T-helper 2 cell treated with Interferon-gamma antibody and Interleukin-4, amounts not matched to agents 5 μg/mL and 100 μg/mL, for 36 hours (primary cell): Measurements from ENCODE around the gene ATAD3B.
"Not testable (repeated sequence)": the region's sequence is repeated elsewhere in the genome, so short reads cannot be mapped to it uniquely, and the experiment has no call there.

ENCODE experiments used
- DNase-seq: peaks from one replicate; pipeline ENCODE4 v3.0.0; 2021; ENCODE audit warnings: low spot score
- H3K27ac Mint-ChIP-seq: one replicate; pipeline ENCODE4 v1.8.0; 2021; ENCODE audit warnings: mild to moderate bottlenecking, mixed read lengths
- H3K27me3 Mint-ChIP-seq: one replicate; pipeline ENCODE4 v1.8.0; 2021; ENCODE audit warnings: low read depth, mixed read lengths
- H3K36me3 Mint-ChIP-seq: one replicate; pipeline ENCODE4 v1.8.0; 2021; ENCODE audit warnings: low read depth, mixed read lengths
- H3K4me1 Mint-ChIP-seq: one replicate; pipeline ENCODE4 v1.8.0; 2021; ENCODE audit warnings: low read depth, mixed read lengths
- H3K4me3 Mint-ChIP-seq: one replicate; pipeline ENCODE4 v1.8.0; 2022; ENCODE audit warnings: mild to moderate bottlenecking, moderate library complexity, mixed read lengths
- H3K9me3 Mint-ChIP-seq: one replicate; pipeline ENCODE4 v1.8.0; 2021; ENCODE audit warnings: mixed read lengths

ATAD3B gene

DNA sequence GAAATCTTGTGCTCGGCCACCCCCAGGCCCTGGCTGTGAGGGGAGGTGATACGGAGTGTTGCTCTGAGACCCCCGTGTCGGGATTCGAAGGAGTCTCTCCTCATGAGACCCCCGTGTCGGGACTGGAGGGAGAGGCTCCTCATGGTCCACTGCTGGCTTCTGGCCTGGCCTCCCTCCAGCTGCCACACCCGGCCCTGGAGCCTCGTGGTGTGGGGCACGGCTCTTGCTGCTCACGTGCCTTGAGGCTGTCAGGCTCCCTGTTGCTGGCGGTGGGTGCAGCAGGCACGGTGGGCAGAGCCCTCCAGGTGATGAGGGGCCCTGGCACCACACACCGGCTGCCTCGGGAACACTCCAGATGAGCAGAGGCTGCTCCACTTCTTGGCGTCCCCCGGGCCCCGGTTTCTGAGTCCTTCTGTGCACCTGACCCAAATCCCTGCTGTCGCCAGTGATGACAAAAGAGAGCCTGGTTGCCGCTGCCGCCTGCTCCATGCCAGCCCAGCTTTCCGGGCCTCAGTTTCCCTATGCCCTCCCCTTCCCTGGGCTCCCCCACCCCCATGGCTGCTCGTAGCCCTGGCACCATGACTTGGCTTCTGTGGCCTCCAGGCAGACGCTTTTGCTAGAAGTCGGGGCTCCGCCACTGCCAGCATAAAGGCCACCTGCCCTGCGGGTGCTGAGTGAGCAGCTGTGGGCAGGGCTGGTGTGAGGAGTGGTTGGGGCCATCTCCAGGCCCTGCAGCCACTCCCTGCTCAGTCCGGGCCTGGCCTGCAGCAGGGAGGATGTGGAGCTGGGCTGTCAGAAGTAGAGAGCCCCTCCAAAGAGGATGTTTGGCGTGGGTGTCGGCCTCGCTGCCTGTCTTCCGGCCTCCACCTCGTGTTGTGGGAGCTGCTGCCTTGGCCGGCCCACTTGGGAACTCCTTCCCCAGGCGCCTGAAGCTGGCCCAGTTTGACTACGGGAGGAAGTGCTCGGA, 57.0 kb downstream of the ATAD3B start:
- no peaks in the 10 kb centered on the region for H3K27me3 Mint-ChIP-seq
- H3K4me1 Mint-ChIP-seq = no peaks in the 10 kb centered on the region
- DNase-seq = no peak
- H3K9me3 Mint-ChIP-seq = peaks cover 4% of the 10 kb centered on the region
- no peak overlapping the region for H3K4me3 Mint-ChIP-seq
- no peak overlapping the region for H3K27ac Mint-ChIP-seq
- peaks cover 28% of the 10 kb centered on the region for H3K36me3 Mint-ChIP-seq

DNA sequence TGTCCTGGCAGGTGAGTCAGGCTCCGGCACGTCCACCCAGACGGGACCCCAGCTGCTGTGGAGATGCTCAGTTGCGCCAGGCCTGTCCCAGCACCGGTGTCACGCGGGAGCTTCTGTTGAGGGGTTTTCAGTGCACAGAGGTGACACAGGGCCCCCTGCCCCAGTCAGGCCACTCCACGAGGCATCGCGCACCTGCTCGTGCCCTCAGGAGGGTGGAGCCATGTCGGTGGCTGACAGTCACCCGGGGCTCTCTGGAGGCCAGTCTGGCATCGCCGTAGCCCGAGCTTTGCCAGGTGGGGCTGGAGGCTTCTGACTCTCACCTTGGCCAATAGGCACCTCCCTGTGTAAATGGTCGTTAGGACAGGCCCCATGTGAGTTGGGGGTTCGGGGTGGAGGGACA, 57.8 kb downstream of the ATAD3B start:
- H3K4me1 Mint-ChIP-seq = no peaks in the 10 kb centered on the region
- H3K9me3 Mint-ChIP-seq = peaks cover 4% of the 10 kb centered on the region
- peaks cover 28% of the 10 kb centered on the region for H3K36me3 Mint-ChIP-seq
- H3K27ac Mint-ChIP-seq = no peak overlapping the region
- H3K27me3 Mint-ChIP-seq = no peaks in the 10 kb centered on the region
- no peak for DNase-seq
- H3K4me3 Mint-ChIP-seq = no peak overlapping the region

DNA sequence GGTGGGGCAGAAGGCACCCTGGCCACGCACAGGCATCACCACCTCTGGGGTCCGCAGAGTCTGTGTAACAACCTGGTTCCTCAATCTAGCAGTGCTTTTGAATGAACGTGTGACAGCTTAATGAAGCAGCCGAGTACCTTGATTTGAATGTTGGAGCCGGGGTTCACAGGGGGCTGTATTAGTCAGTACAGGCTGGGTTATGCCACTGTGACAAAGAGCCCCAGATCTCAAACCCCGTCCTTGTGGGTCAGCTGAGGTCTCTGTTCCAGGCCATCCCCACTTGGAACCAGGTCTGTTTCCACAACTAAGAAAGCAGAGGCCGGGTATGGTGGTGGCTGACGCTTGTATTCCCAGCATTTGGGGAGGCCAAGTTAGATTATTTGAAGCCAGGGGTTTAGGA, 58.4 kb downstream of the ATAD3B start:
- H3K36me3 Mint-ChIP-seq = peaks cover 28% of the 10 kb centered on the region
- peaks cover 4% of the 10 kb centered on the region for H3K9me3 Mint-ChIP-seq
- H3K4me1 Mint-ChIP-seq = no peaks in the 10 kb centered on the region
- H3K27me3 Mint-ChIP-seq = no peaks in the 10 kb centered on the region
- H3K4me3 Mint-ChIP-seq = no peak overlapping the region
- H3K27ac Mint-ChIP-seq = no peak overlapping the region
- no peak for DNase-seq

DNA sequence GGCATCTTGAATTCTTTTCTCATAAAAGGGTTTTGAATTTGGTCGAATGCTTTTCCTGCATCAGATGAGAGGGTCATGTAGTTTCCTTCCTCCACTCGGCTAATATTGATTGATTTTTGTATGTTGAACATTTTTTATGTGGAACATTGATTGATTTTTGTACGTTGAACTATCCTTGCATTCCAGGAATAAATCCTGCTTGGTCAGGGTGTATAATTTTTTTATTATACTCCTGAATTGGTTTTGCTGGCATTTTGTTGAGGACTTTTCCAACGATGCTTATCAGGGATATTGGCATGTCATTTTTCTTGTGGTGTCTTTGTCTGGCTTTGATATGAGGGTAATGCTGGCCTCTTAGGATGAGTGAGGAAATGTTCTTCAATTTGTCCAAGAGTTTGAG, 60.4 kb downstream of the ATAD3B start:
- H3K4me3 Mint-ChIP-seq = no peak overlapping the region
- no peak for DNase-seq
- no peaks in the 10 kb centered on the region for H3K27me3 Mint-ChIP-seq
- no peak overlapping the region for H3K27ac Mint-ChIP-seq
- H3K4me1 Mint-ChIP-seq = no peaks in the 10 kb centered on the region
- peaks cover 4% of the 10 kb centered on the region for H3K9me3 Mint-ChIP-seq
- peaks cover 28% of the 10 kb centered on the region for H3K36me3 Mint-ChIP-seq

DNA sequence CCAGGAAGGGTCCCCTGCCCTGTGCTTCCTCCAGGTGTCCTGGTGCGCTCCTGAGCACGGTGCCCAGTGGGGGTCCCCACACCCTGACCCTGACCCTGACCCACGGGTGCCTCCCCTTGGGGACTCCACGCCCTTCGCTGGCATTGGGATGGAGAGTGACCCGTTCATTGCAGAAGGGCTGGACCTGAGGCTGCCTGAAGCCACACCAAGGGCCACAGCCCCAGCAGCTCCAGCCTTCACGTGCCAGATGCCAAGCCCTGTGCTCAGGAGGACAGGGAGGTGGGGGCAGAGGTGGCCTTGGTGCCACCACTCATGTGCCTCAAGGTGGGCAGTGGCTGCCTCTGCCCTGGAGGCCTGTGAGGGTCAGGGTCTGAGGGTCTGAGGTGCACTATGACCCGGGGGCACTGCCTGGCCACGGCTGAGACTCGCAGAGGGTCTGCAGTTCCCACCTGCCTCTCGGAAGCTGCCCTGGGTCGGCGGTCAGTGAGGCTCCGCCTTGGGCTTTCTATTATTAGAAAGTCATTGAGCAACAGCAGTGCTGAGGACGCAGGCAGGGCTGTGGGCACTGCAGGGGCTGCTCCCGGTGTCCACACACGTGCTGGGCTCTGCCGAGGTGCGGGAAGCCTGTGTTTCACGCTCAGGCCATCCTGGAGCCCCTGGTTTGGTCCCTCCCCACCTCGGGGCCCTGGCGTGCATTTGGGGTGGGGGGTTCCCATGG, 61.8 kb downstream of the ATAD3B start:
- not testable (repeated sequence) for H3K4me3 Mint-ChIP-seq, H3K4me1 Mint-ChIP-seq, H3K27me3 Mint-ChIP-seq, DNase-seq, H3K9me3 Mint-ChIP-seq, H3K27ac Mint-ChIP-seq
- peaks cover 25% of the 10 kb centered on the region for H3K36me3 Mint-ChIP-seq

DNA sequence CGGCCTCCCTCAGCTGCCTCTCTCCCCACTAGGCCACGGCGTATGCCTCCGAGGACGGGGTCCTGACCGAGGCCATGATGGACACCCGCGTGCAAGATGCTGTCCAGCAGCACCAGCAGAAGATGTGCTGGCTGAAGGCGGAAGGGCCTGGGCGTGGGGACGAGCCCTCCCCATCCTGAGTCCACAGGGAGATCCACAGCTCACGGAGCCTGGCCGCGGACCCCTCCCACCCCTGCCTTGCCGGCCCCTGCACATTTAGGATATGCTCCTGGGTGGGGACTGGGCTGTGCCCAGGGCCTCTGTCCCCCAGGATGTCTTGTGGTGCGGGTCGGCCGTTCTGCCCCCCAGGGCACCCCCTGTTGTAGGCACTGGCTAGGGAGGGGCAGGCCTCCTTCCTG, 62.3 kb downstream of the ATAD3B start:
- not testable (repeated sequence) for H3K4me1 Mint-ChIP-seq, H3K27ac Mint-ChIP-seq, H3K4me3 Mint-ChIP-seq, H3K9me3 Mint-ChIP-seq, DNase-seq, H3K27me3 Mint-ChIP-seq
- H3K36me3 Mint-ChIP-seq = peaks cover 24% of the 10 kb centered on the region

DNA sequence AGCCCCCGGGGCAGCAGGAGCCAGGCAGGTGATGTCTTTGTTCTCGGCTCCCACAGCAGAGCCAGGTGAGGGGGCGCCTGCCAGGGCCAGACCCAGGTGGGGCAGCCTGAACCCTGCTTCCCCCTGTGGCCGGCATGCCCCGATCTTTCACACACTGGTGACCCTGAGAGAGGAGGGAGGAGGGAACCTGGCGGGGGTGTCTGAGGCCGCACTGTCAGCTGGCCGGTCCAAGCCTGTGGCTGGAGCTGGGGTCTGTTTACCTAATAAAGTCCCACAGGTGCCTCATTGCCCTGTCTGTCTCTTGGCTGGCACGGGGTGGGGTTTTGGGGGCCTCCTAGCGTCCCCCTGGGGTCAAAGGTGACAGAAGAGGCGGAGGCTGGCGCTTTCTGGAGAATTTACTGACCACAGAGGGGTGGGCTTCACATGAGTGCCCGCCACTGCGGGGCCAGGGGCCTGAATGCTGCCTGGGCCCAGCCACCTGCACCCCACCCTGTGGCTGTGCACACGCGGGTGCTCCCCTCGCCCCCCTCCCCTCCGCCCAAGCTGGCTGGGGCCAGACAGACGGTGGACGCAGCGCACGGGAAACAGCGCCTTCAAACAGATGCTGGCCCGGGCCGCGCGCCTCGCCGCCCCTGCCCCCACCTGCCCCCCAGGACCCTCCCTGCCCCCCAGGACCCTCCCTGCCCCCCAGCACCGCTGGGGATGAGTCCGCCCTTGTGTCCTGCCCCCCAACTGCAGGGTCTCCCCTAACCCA, 63.0 kb downstream of the ATAD3B start:
- Mint-ChIP-seq H3K4me3 (no peak overlapping the region), H3K27me3 (peaks cover 1% of the 10 kb centered on the region), H3K36me3 (peaks cover 18% of the 10 kb centered on the region), H3K9me3 (peaks cover 4% of the 10 kb centered on the region), H3K4me1 (no peaks in the 10 kb centered on the region), H3K27ac (no peak overlapping the region)
- no peak for DNase-seq

DNA sequence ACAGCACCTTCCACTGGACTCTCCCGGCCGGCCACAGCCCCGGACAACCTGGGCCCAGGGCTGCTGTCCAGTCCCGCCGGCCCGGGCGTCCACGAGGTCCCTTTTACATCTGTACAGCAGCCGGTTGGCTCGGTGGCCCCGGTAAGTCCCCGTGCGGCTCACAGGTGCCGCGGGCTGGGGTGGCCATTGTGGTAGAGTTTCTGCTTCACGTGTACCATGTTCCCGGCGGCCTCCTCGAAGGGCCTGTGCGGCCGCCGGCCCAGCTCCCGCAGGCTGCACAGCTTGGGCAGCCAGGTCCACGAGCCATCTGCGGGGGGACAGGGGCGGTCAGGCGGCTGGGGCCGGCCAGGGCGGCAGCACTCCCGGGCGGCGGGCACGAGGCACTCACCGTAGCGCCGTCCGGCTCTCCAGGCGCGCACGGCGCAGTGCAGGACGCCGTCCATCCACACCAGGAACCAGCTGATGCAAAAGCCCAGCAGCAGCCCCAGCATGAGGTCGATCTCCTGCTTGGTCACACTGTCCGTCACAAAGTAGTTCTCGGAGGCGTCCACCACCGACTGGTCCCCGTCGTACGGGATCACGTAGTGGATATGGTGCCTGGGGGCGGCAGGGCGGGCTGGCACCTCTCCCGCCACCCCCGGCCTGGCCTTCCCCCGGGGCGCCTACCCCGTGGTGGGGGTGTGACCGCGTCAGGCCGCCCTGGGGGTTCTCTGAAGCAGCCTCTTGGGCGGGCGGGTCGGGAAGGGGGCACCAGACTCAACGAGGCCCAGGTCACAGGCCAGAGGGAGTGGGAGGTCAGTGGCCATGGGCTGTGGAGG, 63.8 kb downstream of the ATAD3B start:
- H3K36me3 Mint-ChIP-seq = peaks cover 11% of the 10 kb centered on the region
- DNase-seq = no peak
- H3K27ac Mint-ChIP-seq = no peak overlapping the region
- peaks cover 4% of the 10 kb centered on the region for H3K9me3 Mint-ChIP-seq
- peaks cover 2% of the 10 kb centered on the region for H3K27me3 Mint-ChIP-seq
- no peaks in the 10 kb centered on the region for H3K4me1 Mint-ChIP-seq
- H3K4me3 Mint-ChIP-seq = no peak overlapping the region

DNA sequence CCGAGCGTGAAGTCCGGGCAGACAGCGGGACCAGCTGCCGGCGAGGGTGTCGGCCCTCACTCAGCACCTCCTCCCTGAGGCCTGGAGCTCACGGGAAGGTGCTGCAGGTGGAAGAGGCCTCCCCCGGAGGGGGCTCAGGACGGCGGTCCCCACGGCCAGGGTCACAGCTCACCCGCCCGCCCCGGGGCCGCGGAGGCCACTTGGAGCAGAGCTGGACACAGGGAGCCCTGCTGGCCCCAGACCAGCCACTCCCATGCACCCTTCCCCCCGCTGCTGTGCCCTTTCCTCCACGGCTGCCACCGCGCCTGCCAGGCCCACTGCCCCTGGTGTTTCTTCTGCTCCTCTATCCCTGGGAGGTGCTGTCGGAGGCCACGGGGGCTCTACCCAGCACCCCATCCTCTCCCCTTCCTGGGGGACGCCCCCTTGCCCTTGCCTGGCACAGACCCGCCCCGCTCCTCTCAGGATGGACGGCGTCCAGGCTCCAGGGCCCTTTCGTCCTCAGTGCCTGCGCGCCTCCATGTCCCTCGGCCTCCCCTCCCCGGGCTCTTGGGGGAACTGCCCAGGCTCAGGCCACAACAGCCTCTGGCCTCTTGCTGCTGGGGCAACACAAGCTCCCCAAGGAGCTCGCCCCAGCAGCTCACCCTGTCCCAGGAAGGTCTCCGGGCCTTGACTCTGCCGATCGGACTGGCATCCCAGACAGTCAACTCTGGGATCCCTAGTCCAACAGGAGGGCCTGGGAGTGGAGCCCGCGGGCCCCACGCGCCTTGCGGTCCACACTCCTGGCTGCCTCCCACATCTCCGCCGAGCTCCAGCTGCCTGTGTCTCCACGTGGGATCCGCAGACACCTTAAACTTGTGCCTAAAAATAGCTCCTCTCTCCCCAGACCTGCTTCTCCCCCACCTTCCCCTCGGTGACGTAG, 64.7 kb downstream of the ATAD3B start:
- Mint-ChIP-seq H3K4me1 (no peaks in the 10 kb centered on the region), H3K36me3 (peaks cover 5% of the 10 kb centered on the region), H3K27me3 (peaks cover 2% of the 10 kb centered on the region), H3K9me3 (peaks cover 4% of the 10 kb centered on the region), H3K4me3 (no peak overlapping the region), H3K27ac (no peak overlapping the region)
- no peak for DNase-seq

DNA sequence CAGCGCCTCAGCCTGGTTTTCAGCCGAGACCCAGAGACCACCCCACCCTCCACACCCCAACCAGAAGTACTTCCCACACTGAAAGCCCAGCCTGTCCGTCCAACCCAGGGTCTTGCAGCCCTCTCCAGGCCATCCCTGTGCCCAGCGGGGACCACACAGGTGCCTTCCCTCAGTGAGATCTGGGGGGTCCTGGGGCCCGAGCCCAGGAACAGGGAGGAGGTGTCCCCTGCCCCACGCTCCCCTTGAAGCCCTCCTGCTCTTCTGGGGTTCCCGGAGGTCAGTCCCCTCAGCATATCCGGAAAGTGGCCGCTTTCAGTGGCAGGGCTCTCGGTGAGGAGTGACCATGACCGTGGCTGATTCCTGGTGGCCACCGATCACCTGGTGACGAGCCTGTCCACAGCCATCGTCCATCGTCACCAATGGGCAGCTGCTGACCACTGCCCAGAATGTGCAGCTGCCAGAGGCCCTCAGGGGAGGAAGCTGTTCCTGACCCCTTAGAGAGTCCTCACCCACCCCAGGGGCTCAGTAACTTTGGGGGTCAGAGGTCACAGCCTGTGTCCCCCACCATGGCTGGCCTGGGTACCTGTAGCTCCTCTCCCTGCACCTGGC, 65.5 kb downstream of the ATAD3B start:
- Mint-ChIP-seq H3K27ac (no peak overlapping the region), H3K9me3 (peaks cover under 1% of the 10 kb centered on the region), H3K36me3 (peaks cover 9% of the 10 kb centered on the region), H3K27me3 (peaks cover 2% of the 10 kb centered on the region), H3K4me1 (no peaks in the 10 kb centered on the region), H3K4me3 (no peak overlapping the region)
- DNase-seq = no peak

DNA sequence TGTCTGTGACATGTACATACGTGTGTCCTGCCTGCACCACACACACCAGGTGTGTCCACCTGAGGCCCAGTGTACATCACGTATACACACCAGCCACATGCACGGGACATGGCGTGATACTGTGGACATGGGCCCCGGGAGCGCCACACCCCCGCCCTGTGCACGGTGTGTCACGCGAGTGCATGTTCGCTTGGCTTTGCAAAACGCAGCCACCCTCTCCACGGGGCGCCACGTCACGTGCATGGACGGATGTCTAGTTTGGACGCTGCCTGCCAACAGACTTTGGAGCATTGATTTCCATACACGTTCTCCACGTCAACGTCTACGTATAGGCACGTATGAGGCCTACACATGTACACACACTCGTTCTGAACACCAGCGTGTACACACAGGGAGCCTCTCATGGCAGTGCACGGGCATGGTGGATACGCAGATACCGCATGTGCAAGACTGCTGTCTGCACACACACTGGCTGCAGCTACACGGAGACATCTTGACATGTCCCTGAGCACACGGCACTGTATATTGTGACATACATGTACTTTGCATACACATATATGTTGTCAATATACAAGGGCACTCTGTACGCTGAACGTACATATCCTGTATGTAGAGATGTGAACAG, 66.2 kb downstream of the ATAD3B start:
- no peak for DNase-seq
- H3K4me1 Mint-ChIP-seq = no peaks in the 10 kb centered on the region
- no peaks in the 10 kb centered on the region for H3K9me3 Mint-ChIP-seq
- no peak overlapping the region for H3K27ac Mint-ChIP-seq
- H3K27me3 Mint-ChIP-seq = peaks cover 2% of the 10 kb centered on the region
- no peak overlapping the region for H3K4me3 Mint-ChIP-seq
- H3K36me3 Mint-ChIP-seq = peaks cover 9% of the 10 kb centered on the region

DNA sequence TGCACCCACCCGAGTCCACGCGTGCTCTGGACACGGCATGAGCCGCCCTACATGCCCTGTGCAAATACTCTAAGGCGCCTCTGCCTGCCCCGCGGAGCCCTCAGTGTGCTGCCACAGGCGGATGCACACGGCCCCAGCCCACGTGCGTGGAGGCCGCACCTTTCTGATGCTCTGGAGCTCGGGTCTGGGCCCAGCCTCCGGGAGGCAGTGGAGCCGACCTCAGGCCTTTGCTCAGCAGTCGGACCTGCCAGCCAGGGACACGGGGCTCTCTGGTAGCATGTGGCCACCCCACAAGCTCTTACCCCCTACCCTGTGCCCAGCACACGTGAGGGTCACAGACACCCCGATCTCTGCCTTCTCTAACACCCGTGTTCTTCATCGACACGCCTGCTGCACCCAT, 66.8 kb downstream of the ATAD3B start:
- Mint-ChIP-seq H3K27me3 (peaks cover 2% of the 10 kb centered on the region), H3K4me3 (no peak overlapping the region), H3K36me3 (peaks cover 12% of the 10 kb centered on the region), H3K27ac (no peak overlapping the region), H3K9me3 (no peaks in the 10 kb centered on the region), H3K4me1 (no peaks in the 10 kb centered on the region)
- DNase-seq = no peak
